Retinal pigment epithelial cell (primary cell): ENCODE data around the gene LTB4R2.

Source experiments
- DNase-seq: peaks from one replicate; pipeline ENCODE4 v3.0.0-alpha.2; 2010; ENCODE audit warnings: low read depth
- H3K4me3 ChIP-seq: 2 replicates; pipeline ENCODE4 v1.5.1; 2011; ENCODE audit warnings: mild to moderate bottlenecking, low read length, control low read depth, moderate library complexity
- CTCF ChIP-seq: conservative IDR thresholded peaks from 2 replicates; pipeline ENCODE4 v1.5.1; 2011; ENCODE audit warnings: low read depth, low read length, control low read depth, inconsistent platforms

The LTB4R2 gene

GRCh38 chr14:24310265-24310645, 315 bp downstream of the LTB4R2 start:
- no peak overlapping the region for H3K4me3 ChIP-seq
- no peak for DNase-seq
- no peak for TF ChIP-seq CTCF

GRCh38 chr14:24310646-24311604, 985 bp downstream of the LTB4R2 start, which contains the start of gene LTB4R:
LTB4R (plus strand) TSS chr14:24311502; CDS start chr14:24315652, 4,150 bp downstream.
- TF ChIP-seq CTCF: peak; percentile 25
- H3K4me3 ChIP-seq: no peak within 1 kb of the TSS
- peak; percentile 45 for DNase-seq

- DNase-seq: no peak
- no peak for TF ChIP-seq CTCF
- H3K4me3 ChIP-seq: no peak overlapping the region
Observed at GRCh38 chr14:24311837-24312615, 2.1 kb downstream of the LTB4R2 start.

GRCh38 chr14:24312736-24313507, 3.0 kb downstream of the LTB4R2 start:
- TF ChIP-seq CTCF: no peak
- H3K4me3 ChIP-seq: no peak overlapping the region
- DNase-seq: no peak

- no peak overlapping the region for H3K4me3 ChIP-seq
- DNase-seq: no peak
- TF ChIP-seq CTCF: no peak
Observed at GRCh38 chr14:24313913-24314312, 4.0 kb downstream of the LTB4R2 start.

- DNase-seq: no peak
- H3K4me3 ChIP-seq: no peak overlapping the region
- no peak for TF ChIP-seq CTCF
Observed at GRCh38 chr14:24314377-24315193, 4.6 kb downstream of the LTB4R2 start.
